Keratinocyte (primary cell): ENCODE data around the gene CDYL. TPM values are rescaled to one million over a fixed set of nuclear protein-coding genes. Genes with fewer than 3 reads are reported as not detected.

ENCODE experiments used
- DNase-seq: peaks from one replicate; pipeline ENCODE4 v3.0.0-alpha.2; 2011; ENCODE audit warnings: low read depth, missing footprints, low spot score
- FAIRE-seq: peaks from 2 replicates; lab custom pipeline; 2011; peaks lifted over from hg19 to GRCh38; lab: Jason Lieb, UNC
- H2AFZ ChIP-seq: 2 replicates; pipeline ENCODE4 v1.6.0; 2012; ENCODE audit warnings: low read length, control low read depth, inconsistent platforms; ENCODE audit not compliant: control insufficient read depth
- H3K27ac ChIP-seq: 2 replicates; pipeline ENCODE4 v1.5.1; 2011; ENCODE audit warnings: low read length; ENCODE audit not compliant: control insufficient read depth, insufficient read depth
- H3K27me3 ChIP-seq: 3 replicates; pipeline ENCODE4 v1.6.0; 2011; ENCODE audit warnings: low read length; ENCODE audit not compliant: control insufficient read depth, insufficient read depth; ENCODE audit errors: extremely low read depth
- H3K36me3 ChIP-seq, 2 experiments: 2 replicates in 1 of 2; 3 replicates in 1 of 2; pipeline ENCODE4 v1.5.1; 2011; ENCODE audit warnings: low read length in 2 of 2, mild to moderate bottlenecking in 1 of 2; ENCODE audit not compliant: control insufficient read depth in 2 of 2, insufficient read depth in 2 of 2; ENCODE audit errors: extremely low read depth in 1 of 2
- H3K4me1 ChIP-seq: 3 replicates; pipeline ENCODE4 v1.5.1; 2011; ENCODE audit warnings: low read length; ENCODE audit not compliant: control insufficient read depth, insufficient read depth; ENCODE audit errors: extremely low read depth
- H3K4me2 ChIP-seq: 3 replicates; pipeline ENCODE4 v1.6.0; 2011; ENCODE audit warnings: low read depth, low read length; ENCODE audit not compliant: control insufficient read depth, insufficient read depth; ENCODE audit errors: extremely low read depth
- H3K4me3 ChIP-seq, 3 experiments: fragments of 200-600 bp in 1 of 3; sonication (generic) in 1 of 3; 2 replicates in 2 of 3; 3 replicates in 1 of 3; pipeline ENCODE4 v1.5.1; 2011 to 2016; ENCODE audit warnings: low read length in 3 of 3, mild to moderate bottlenecking in 3 of 3, control low read depth in 2 of 3, inconsistent platforms in 1 of 3, low read depth in 1 of 3, mixed read lengths in 1 of 3, mixed run types in 1 of 3, moderate library complexity in 1 of 3; ENCODE audit not compliant: control insufficient read depth in 2 of 3, insufficient read depth in 2 of 3; ENCODE audit errors: extremely low read depth in 1 of 3
- H3K79me2 ChIP-seq: 2 replicates; pipeline ENCODE4 v1.6.0; 2012; ENCODE audit warnings: low read length; ENCODE audit not compliant: control insufficient read depth, insufficient read depth
- H3K9ac ChIP-seq: 3 replicates; pipeline ENCODE4 v1.6.0; 2011; ENCODE audit warnings: low read length; ENCODE audit not compliant: control insufficient read depth, insufficient read depth; ENCODE audit errors: extremely low read depth
- H3K9me1 ChIP-seq: 3 replicates; pipeline ENCODE4 v1.6.0; 2011; ENCODE audit warnings: low read length; ENCODE audit not compliant: control insufficient read depth, insufficient read depth; ENCODE audit errors: extremely low read depth
- H3K9me3 ChIP-seq: 2 replicates; pipeline ENCODE4 v1.5.1; 2012; ENCODE audit warnings: low read depth, low read length; ENCODE audit not compliant: control insufficient read depth
- H4K20me1 ChIP-seq: 3 replicates; pipeline ENCODE4 v1.6.0; 2011; ENCODE audit warnings: low read length; ENCODE audit not compliant: control insufficient read depth, insufficient read depth; ENCODE audit errors: extremely low read depth
- EZH2 ChIP-seq: IDR thresholded peaks from one replicate; pipeline ENCODE4 v1.6.1; 2012; ENCODE audit warnings: inconsistent platforms, mild to moderate bottlenecking, low read length, moderate library complexity
- dilution Hi-C: fragments of 300-500 bp; cut with MboI; formaldehyde crosslinking; loops from one replicate; pipeline ENCODE4 v1.7.0; 2020; ENCODE audit warnings: low sequenced_read_pairs; ENCODE audit not compliant: extremely low pct_ligation_motif_present
- polyA plus RNA-seq, 5 experiments: library from polyadenylated mRNA; depleted of rRNA in 3 of 5; stranded (reverse) in 3 of 5; stranded (forward) in 1 of 5; unstranded in 1 of 5; fragments of >200 nt; gene quantifications; 1 replicate in 1 of 5; 2 replicates in 3 of 5; 3 replicates in 1 of 5; pipeline versions ENCODE4 v1.2.1 to v1.2.3, GENCODE V29; 2011 to 2012; ENCODE audit warnings: missing spikeins in 2 of 5, low read depth in 1 of 5, low replicate concordance in 1 of 5
- TF ChIP-seq, protein P1 (sequence below), 3 experiments: IDR thresholded peaks in 1 of 3; conservative IDR thresholded peaks in 1 of 3; optimal IDR thresholded peaks in 1 of 3; 2 replicates in 2 of 3; 3 replicates in 1 of 3; pipeline versions ENCODE3 to v1.5.1; 2011; ENCODE audit warnings: low read length in 3 of 3, mild to moderate bottlenecking in 3 of 3, moderate library complexity in 2 of 3, control low read depth in 1 of 3, inconsistent platforms in 1 of 3; ENCODE audit not compliant: insufficient read depth in 2 of 3; ENCODE audit errors: extremely low read depth in 1 of 3

CDYL gene
- polyA plus RNA-seq, 1 donor (not counting 4 experiments of a cell fraction or from before 2014, with no cell fraction given) = 48.0 TPM

DNA sequence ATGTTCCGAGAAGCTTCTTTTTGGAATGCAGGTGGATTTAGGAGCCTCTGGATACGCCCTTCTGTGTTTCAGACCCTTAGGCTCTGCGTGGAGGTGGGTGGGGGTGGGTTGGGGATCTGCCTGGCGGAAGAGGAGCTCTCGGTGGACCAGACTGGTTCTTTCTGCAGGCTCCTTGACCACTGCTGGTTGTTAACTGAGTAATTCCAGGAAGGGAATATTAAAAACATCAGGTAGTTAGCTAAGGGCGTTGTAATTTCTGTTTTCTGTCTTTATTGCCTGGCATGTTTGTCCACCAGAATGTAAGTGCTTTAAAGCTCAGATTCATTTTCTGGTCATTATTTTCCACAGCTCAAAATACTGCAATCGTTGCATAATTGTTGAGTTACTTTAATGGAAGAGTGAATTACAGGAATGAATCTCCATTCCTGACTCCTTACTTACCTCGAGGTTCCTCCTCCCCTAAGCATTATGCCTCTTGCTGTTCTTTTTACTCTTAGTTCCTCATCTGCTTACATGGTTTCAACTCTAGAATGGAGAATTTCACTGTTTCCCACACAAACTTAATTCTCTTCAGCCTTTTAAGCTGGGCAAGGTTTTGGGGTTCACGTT, 5.9 kb downstream of the CDYL start:
- Histone ChIP-seq H3K4me2 (no peak overlapping the region), H3K27me3 (no peaks in the 10 kb centered on the region), H3K9me3 (peaks cover 2% of the 10 kb centered on the region), H3K9me1 (no peaks in the 10 kb centered on the region), H3K36me3 (peaks cover 0 to 6% of the 10 kb centered on the region in 2 experiments), H2AFZ (no peak overlapping the region), H3K9ac (no peak overlapping the region), H3K79me2 (peaks cover 98% of the 10 kb centered on the region), H3K4me3 (no peak overlapping the region), H4K20me1 (peaks cover 14% of the 10 kb centered on the region), H3K27ac (no peak overlapping the region), H3K4me1 (peaks cover 3% of the 10 kb centered on the region)
- DNase-seq = no peak
- no peak for FAIRE-seq
- TF ChIP-seq, protein P1, sequence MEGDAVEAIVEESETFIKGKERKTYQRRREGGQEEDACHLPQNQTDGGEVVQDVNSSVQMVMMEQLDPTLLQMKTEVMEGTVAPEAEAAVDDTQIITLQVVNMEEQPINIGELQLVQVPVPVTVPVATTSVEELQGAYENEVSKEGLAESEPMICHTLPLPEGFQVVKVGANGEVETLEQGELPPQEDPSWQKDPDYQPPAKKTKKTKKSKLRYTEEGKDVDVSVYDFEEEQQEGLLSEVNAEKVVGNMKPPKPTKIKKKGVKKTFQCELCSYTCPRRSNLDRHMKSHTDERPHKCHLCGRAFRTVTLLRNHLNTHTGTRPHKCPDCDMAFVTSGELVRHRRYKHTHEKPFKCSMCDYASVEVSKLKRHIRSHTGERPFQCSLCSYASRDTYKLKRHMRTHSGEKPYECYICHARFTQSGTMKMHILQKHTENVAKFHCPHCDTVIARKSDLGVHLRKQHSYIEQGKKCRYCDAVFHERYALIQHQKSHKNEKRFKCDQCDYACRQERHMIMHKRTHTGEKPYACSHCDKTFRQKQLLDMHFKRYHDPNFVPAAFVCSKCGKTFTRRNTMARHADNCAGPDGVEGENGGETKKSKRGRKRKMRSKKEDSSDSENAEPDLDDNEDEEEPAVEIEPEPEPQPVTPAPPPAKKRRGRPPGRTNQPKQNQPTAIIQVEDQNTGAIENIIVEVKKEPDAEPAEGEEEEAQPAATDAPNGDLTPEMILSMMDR (optimal IDR thresholded peaks at IDR 0.05 in 1 of 3, IDR thresholded peaks at IDR 0.05 in 1 of 3, conservative IDR thresholded peaks at IDR 0.05 in 1 of 3; ENCODE audit: extremely low read depth in 1 of 3, insufficient read depth in 2 of 3, low read length in 3 of 3) = no peak
- TF ChIP-seq EZH2 = no peak
- dilution Hi-C loops = no loop called here

- FAIRE-seq (no peak), DNase-seq (no peak)
- no peaks in the 10 kb centered on the region for H3K9me3 ChIP-seq
- H3K79me2 ChIP-seq = peaks cover 98% of the 10 kb centered on the region
- H3K9ac ChIP-seq = no peak overlapping the region
- peaks cover 17% of the 10 kb centered on the region for H4K20me1 ChIP-seq
- no peak overlapping the region for H3K27ac ChIP-seq
- no peak overlapping the region for H3K4me2 ChIP-seq
- H3K4me3 ChIP-seq = no peak overlapping the region
- H3K36me3 ChIP-seq = peaks cover 0 to 6% of the 10 kb centered on the region in 2 experiments
- H3K4me1 ChIP-seq = no peaks in the 10 kb centered on the region
- H3K9me1 ChIP-seq = no peaks in the 10 kb centered on the region
- dilution Hi-C loops = no loop called here
- TF ChIP-seq, protein P1 (optimal IDR thresholded peaks at IDR 0.05 in 1 of 3, IDR thresholded peaks at IDR 0.05 in 1 of 3, conservative IDR thresholded peaks at IDR 0.05 in 1 of 3; ENCODE audit: extremely low read depth in 1 of 3, insufficient read depth in 2 of 3, low read length in 3 of 3) = no peak
- no peak for TF ChIP-seq EZH2
- no peak overlapping the region for H2AFZ ChIP-seq
- no peaks in the 10 kb centered on the region for H3K27me3 ChIP-seq
These were observed 10.8 kb downstream of the CDYL start for GRCh38 chr6:4786996-4787395.
